Measurements from ENCODE around the gene CXCL11. TPM values are rescaled to one million over a fixed set of nuclear protein-coding genes. Genes with fewer than 3 reads are reported as not detected.
"Not testable (repeated sequence)": the region's sequence is repeated elsewhere in the genome, so short reads cannot be mapped to it uniquely, and the experiment has no call there.

CXCL11 gene
- total RNA-seq, 1 donor from 2014 or later = 0.10 TPM

GRCh38 chr4:76001700-76002099 is 34.2 kb downstream of the CXCL11 start:
- DNase-seq (ENCODE audit: low read depth) = no peak

GRCh38 chr4:76000279-76000678 is 35.6 kb downstream of the CXCL11 start:
- DNase-seq (ENCODE audit: low read depth) = no peak

DNA sequence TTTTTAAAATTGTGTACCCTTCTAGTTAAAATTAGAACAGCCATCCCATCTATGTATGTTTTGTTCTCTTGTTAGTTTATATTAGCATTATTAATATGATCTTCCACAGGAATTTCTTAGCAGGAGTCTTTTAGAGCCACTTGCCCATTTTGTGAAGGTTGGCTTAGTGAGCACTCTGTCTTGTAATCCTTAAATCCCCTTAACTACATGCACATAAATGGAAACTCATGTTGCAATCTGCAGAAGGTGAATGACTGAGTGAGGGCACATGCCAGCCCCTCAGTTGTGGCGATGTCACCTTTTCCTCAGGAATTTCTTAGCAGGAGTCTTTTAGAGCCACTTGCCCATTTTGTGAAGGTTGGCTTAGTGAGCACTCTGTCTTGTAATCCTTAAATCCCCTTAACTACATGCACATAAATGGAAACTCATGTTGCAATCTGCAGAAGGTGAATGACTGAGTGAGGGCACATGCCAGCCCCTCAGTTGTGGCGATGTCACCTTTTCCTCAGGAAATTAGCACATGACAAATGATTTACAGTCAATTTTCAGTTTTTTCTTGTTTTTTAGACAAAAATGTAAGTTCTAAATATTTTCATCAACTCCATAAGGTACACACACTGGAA is 37.2 kb downstream of the CXCL11 start:
- DNase-seq (ENCODE audit: low read depth) = not testable (repeated sequence)

- no peak for DNase-seq (ENCODE audit: low read depth)
Observed at GRCh38 chr4:75997946-75998345, 37.9 kb downstream of the CXCL11 start.

DNA sequence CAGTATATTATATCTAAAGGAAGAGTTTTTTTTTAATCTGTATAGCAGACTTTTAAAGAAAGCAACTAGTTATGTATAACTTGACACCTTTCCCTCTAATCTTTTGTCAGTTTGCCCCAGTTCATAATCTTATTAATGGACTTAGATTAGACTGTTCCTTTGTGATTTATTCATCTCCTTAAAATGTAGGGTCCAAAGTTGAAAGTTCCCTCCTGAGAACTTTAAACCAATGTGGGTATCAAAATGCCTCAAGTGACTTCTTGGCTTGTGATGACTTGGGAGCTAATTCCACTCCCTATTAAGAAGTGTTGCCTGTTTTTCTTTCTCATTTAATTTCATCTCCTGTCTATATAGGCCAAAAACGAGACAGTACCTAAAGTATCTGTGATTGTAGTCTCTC is 38.8 kb downstream of the CXCL11 start:
- no peak for DNase-seq (ENCODE audit: low read depth)

DNA sequence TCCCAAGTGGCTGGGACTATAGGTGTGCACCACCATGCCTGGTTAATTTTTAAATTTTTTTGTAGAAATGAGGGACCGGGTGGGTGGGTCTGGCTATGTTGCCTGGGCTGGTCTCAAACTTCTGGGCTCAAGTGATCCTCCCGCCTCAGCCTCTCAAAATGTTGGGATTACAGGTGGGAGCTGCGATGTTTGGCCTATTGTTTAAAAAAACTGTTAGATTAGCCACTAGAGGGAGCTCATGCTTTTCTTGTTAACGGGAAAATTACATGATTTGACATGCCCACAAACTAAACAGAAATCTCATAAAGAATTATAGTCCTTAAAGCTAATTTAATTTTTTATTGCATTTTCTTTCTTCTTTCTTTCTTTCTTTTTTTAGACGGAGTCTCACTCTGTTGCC is 40.1 kb downstream of the CXCL11 start:
- peak; percentile 53 for DNase-seq (ENCODE audit: low read depth)

DNA sequence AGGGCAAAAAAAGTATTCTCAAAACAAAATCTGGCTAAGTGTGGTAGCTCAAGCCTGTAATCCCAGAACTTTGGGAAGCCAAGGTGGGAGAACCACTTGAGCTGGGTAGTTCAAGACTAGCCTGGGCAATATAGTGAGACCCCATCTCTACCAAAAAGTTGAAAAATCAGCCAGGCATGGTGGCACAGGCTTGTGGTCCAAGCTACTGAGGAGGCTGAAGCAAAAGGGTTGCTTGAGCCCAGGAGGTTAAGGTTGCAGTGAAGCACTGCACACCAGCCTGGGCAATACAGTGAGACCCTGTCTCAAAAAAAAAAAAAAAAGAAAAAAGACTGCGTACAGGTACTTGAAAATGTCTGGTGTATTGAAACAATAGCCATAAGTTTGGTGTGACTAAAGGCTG is 43.4 kb downstream of the CXCL11 start:
- DNase-seq (ENCODE audit: low read depth) = no peak

DNA sequence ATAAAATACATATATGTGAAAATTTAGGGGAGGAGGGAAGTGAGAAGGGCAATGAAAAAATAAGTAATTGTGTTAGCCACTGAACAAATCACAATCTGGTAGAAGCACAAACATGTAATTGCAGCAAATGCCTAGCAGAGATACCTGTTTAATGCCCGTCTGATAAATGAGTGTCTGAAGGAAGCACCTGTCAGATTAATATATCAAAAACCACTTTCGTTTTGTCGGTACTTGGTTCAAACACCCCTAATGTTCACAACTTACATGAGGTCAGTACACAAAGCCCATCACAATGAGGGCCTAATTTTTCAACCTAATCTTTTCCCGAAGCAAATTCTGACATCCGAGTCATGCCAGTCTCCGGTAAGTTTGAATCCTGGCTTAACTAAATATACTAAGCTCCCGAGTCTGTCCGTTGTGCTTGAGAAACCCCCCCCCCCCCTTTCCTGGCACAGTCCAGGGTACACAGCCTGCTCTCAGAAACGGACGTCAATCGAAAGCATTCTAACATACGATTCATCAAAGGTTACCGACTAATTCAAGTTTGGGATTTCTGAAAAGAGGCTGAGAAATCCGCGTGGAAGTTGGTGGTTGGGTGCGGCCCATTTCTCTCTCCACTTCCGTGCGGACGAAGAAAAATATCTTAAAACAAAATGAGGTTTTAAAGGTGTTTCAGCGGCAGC is 45.9 kb downstream of the CXCL11 start:
- DNase-seq (ENCODE audit: low read depth) = peak; percentile 7

DNA sequence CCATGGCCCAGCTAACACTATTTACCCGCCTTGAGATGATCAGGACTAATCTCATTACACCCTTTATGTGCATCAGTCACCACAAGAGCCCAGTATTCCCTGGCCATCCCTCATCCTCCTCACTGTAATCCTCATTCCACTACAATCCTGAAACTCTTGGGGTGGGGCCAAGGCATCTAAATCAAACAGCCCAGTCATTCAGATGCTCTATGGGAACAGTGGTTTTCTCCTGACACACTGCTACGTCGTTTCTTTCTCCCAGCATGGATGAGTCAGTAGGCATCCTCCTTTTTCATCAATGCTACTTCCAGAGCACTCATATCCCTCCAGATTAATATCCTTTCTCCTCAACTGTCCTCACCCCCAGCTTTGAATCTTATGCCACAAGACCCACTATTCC is 50.8 kb downstream of the CXCL11 start:
- peak; percentile 48 for DNase-seq (ENCODE audit: low read depth)

Other genes starting within 250 kb of the CXCL11 start
- not detected in 2 replicates for gene PPEF2, start 133.6 kb downstream of the CXCL11 start, total RNA-seq
- gene NAAA, start 95.1 kb downstream of the CXCL11 start, total RNA-seq = 14.5 and 44.1 TPM in 2 replicates
- 42.4 and 50.1 TPM in 2 replicates for gene SDAD1, start 45.1 kb downstream of the CXCL11 start, total RNA-seq
- gene CXCL9, start 28.6 kb downstream of the CXCL11 start, total RNA-seq = not detected in 2 replicates
- 0.30 and 0.35 TPM in 2 replicates for gene CXCL10, start 12.6 kb downstream of the CXCL11 start, total RNA-seq
- not detected in 2 replicates for gene ART3, start 38.6 kb upstream of the CXCL11 start, total RNA-seq
- 48.6 and 80.7 TPM in 2 replicates for gene NUP54, start 112.3 kb upstream of the CXCL11 start, total RNA-seq
- 180 and 259 TPM in 2 replicates for gene SCARB2, start 177.8 kb upstream of the CXCL11 start, total RNA-seq
- 1.0 and 5.7 TPM in 2 replicates for gene FAM47E, start 215.7 kb upstream of the CXCL11 start, total RNA-seq